Stimulated activated CD4-positive, alpha-beta T cell treated with anti-CD3 and anti-CD28 coated beads, TNF-alpha, amount 100 ng/mL, for 48 hours (primary cell): ENCODE data around the gene CDC42BPA.

Source experiments
- DNase-seq, 3 donors: peaks; one replicate each; pipeline ENCODE4 v3.0.0-alpha.2; 2020; ENCODE audit warnings: low read depth in 3 of 3

The CDC42BPA gene

DNA sequence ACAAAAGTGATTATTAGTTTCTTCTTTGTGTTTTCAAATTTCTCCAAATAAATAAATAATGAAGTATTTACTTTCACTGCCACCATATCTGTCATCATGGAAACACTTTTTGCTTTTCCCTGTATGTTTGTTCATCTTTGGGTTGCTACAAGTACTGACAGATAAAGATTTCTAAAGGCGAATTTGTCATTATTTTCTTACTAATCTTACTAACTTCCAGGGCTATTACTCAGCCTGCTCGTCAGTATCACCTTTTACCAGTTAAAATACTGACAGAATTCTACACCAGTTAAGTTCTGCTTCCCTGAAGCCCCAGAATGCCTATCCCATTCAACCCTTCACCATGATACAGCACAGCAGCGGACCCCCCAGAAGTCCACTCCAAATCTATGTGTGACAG, 106.1 kb downstream of the CDC42BPA start:
- no peak for DNase-seq

DNA sequence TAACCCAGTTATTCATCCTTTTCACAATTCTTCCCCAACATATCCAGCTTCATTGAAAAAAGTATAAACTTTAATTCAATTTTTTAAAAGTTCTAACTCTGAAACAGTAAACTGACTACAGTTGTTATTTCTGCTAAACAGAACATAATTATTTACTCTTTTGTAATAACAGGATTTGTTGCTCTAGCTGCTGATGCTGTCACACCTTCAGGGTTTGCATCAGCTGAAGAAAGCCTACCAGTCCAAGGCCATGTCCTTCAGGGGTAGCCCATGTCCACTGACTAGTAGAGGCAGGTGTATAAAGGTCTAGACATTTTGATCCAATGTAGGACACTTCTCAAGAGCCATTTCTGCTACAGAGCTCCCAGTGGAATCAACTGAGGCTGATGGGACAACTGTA, 107.7 kb downstream of the CDC42BPA start:
- DNase-seq: no peak

DNA sequence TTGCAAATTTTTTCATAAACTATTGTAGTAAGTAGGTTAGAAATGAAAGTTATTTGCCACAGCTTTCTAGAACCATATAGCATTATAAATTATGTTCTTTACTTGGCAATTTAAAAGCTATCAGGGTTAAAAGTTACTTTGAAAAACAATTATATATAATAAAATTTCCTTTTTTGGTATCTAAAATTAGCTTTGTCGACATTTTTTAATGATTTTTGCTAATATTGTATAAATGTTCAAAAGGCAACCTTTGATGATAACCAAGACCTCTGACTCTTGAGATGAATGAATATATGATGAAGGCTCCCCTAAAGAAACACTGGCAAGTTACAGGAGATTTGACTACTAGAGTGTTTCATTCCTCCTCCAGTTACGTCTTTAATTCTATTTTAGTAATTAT, 121.2 kb downstream of the CDC42BPA start:
- DNase-seq: no peak

DNA sequence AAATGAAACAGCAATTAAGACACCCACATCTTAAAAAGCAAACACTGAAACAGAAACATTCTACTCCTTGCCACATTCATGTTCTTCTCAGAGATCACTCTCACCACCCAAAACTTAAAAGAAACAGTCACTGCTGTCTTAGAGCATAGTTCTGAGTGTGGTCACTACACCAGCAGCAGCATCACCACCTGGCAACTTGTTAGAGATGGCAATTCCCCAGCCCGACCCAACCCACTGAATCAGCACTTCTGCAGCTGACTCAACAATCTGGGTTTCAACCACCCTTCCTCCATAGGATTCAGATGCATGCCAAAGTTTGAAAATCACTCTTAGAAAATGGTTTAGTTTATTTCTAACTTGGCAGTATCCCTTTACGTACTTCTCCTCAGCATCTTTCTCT, 126.1 kb downstream of the CDC42BPA start:
- DNase-seq: peak; percentile 0 to 14 (median 9)

DNA sequence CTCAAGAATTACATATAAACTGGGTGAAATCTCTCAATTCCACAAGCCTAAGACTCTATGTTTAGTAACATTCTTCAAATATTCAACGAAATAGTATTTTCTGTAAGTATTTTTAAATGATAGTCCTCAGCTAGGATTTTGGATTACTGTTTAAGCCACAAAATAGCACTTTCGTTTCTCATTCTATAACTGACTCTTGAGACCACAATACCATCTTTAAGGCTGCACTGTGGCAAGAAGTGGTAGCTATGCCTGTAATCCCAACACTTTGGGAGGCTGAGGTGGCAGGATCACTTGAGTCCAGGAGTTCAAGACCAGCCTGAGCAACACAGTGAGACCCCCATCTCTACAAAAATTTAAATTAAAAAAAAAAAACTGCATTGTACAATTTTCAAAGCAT, 126.7 kb downstream of the CDC42BPA start:
- DNase-seq: no peak

- no peak for DNase-seq
Measured at GRCh38 chr1:227190321-227190720, 128.0 kb downstream of the CDC42BPA start.

GRCh38 chr1:227185291-227185690, 133.0 kb downstream of the CDC42BPA start:
- no peak for DNase-seq

- DNase-seq: no peak
Measured at GRCh38 chr1:227182012-227182411, 136.3 kb downstream of the CDC42BPA start.

DNA sequence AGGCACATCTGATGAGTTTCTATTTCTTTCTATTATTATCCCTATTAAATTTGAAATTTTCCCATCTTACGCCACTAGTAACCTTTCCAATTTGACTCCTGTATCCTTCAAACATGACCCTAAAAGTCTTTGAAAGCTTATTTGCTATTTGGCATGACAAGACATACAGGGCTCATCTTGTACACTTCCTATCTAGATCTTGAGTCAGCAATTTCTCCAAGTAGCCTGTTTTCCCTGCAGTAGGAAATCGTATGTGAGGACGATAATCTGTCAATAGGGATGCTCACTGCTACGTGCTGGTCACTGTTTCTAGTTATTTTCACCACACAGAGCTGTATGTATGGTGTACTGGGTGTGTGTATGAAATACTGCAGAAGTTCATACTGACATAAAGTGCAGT, 142.7 kb downstream of the CDC42BPA start:
- no peak for DNase-seq

DNA sequence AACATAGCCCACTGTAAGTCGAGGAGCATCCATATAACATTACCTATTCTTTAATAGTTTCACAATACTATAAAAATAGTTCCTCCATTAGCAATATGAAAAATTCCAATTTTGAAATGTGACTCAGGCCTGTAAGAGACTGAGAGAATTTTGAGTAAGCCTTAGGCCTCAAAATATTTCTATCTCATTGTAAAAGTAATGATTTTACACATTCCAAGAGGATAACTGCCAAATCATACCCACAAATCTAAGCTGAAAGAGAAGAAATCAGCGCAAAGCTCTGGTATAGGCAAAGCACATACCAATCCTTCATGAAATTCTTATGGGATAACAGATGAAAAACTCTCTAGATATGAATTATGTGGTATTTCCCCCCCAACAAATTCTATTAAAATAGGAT, 144.1 kb downstream of the CDC42BPA start:
- DNase-seq: no peak

DNA sequence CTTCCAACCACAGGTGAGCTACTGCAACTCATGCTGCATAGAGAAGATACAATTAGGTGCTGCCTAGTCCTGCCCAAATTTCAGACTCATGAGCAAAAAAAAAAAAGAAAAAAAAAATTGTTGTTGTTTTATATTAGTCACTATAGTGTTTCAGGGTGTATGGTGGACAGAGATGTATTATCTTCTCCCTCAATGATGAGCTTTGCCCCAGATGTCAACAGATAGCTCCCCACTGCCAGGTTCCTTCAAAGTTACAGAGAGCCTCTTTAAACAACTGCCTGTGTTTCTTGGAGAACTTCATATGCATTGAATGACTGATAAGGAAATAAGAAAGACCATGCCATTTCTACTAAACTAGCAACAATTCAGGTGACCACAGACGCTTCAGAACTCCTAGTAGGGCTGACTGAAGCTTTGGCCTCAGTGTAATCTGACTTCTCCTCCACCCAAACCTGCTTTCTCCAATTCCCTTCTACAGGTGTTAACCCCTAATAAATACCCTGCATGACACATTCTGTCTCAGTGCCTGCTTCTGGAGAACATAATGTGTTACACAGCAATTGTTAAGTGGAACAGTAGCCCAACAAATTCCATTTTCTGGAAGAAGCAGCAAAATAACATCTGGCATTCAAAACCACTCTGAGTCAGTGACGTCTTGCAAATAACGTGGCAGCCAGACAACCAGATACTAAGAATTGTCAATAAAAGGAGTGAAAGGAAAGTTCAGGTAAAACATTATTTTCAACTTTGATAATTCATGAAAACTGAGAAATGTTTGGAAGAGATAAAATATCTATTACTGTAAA, 147.7 kb downstream of the CDC42BPA start:
- DNase-seq: no peak

DNA sequence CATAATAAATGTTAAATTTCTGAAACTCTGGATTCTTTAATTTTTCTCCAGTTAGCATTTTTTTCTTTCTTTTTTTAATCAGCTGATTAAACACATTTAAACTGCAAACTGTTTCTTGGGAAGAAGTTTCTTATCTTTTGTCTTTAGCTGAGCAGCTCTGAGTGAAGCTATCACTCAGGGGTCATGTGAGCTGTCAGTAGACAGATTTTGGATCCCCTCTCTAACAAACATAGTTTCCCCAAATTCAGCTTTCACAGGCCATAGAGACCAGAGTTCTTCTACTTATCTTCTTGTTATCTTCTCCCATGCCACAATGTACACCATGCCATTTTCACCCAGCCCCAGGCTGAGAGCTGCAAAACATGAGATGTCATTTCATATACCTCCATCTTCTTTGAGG, 148.9 kb downstream of the CDC42BPA start:
- DNase-seq: no peak

- no peak for DNase-seq
Measured at GRCh38 chr1:227167276-227168101, 150.8 kb downstream of the CDC42BPA start.

GRCh38 chr1:227166559-227166958, 151.7 kb downstream of the CDC42BPA start:
- no peak for DNase-seq

GRCh38 chr1:227161470-227161869, 156.8 kb downstream of the CDC42BPA start:
- DNase-seq: no peak

- DNase-seq: no peak
Measured at GRCh38 chr1:227156520-227156919, 161.8 kb downstream of the CDC42BPA start.

GRCh38 chr1:227155688-227156087, 162.6 kb downstream of the CDC42BPA start:
- no peak for DNase-seq

DNA sequence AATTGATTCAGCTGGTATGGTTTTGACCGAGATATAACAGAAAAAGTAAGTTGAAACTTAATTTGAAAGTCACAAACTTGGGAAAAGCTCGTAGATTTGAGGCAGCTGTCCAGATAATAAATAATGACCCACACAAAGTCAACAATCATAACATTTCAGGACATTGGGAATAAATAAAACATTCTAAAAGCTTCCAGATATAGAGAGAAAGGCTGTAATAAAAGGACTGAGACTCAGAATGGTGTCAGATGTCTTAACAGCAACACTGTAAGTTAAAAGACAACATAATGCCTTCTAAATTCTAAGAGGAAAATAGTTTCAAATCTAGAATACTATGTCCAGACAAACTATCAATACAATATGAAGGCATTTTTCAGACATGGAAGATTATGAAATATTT, 163.3 kb downstream of the CDC42BPA start:
- DNase-seq: no peak

DNA sequence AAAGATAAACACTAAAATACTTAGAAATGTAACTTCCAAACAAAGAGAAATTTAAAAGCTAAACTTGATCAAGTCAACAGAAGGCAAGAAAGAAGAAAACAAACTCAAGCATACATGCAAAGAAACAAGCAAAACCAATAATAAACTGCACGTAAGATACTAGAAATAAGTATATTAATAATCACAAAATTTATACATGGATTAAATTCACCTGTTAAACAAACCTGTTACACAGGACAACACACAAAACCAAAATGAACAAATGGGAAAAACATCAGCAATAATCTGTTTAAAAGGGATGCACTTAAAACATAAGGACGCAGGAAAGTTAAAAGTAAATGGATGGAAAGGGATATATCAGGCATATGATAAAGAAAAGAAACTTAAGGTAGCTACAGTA, 165.8 kb downstream of the CDC42BPA start:
- no peak for DNase-seq

GRCh38 chr1:227140376-227140775, 177.9 kb downstream of the CDC42BPA start:
- no peak for DNase-seq

DNA sequence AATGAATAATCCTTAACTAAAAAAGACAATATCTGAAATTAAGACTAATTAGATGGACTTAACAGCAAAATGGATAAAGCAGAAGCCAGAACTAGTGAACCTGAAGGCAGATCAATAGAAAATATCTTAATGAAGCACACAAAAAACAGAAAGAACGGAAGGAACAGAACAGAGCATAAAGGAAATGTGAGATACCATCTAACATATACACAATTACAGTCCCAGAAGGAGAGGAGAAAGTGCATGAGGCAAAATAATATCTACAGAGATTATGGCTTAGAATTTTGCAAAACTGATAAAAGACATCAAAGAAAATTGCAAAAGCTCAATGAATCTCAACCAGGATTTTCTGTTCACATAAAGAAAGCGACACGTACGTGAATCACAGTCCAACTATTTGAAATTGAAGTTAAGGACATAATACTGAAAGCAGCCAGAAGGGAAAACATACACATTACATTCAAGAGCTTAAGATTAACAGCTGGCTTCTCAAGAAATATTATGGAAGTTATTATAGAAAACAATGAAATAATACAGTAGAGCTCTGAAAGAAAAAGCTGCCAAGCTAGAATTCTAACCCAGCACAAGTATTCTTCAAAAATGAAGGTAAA, 182.0 kb downstream of the CDC42BPA start:
- DNase-seq: no peak

GRCh38 chr1:227134686-227135314, 183.5 kb downstream of the CDC42BPA start:
- DNase-seq: no peak
